NT2/D1 (cell line): ENCODE measurements around the gene RPS18.

Experiments used
- DNase-seq: peaks from one replicate; pipeline ENCODE4 v3.0.0-alpha.2; 2011; ENCODE audit warnings: low read depth, low spot score
- H3K27me3 ChIP-seq: 2 replicates; pipeline ENCODE4 v1.6.0; 2011; ENCODE audit warnings: mild to moderate bottlenecking; ENCODE audit not compliant: insufficient read length, insufficient read depth
- H3K36me3 ChIP-seq: 2 replicates; pipeline ENCODE4 v1.6.1; 2011; ENCODE audit warnings: mild to moderate bottlenecking, low read length, mixed read lengths; ENCODE audit not compliant: insufficient read depth, insufficient read length
- H3K4me1 ChIP-seq: 2 replicates; pipeline ENCODE4 v1.5.1; 2011; ENCODE audit not compliant: insufficient read depth, insufficient read length
- H3K4me3 ChIP-seq: 2 replicates; pipeline ENCODE4 v1.5.1; 2011; ENCODE audit warnings: low read depth; ENCODE audit not compliant: insufficient read length
- H3K9ac ChIP-seq: 2 replicates; pipeline ENCODE4 v1.6.0; 2011; ENCODE audit warnings: low read depth; ENCODE audit not compliant: insufficient read length
- H3K9me3 ChIP-seq: 2 replicates; pipeline ENCODE4 v1.5.1; 2011; ENCODE audit warnings: mild to moderate bottlenecking, low read length; ENCODE audit not compliant: insufficient read depth
- SUZ12 ChIP-seq: IDR thresholded peaks from 2 replicates; pipeline ENCODE4 v1.6.1; 2011; ENCODE audit not compliant: insufficient read length, insufficient read depth; ENCODE audit errors: extremely low read depth
- YY1 ChIP-seq: IDR thresholded peaks from 2 replicates; pipeline ENCODE4 v1.6.1; 2011; ENCODE audit not compliant: insufficient read length, insufficient read depth
- ZNF274 ChIP-seq: IDR thresholded peaks from 2 replicates; pipeline ENCODE4 v1.6.1; 2011; ENCODE audit warnings: mild to moderate bottlenecking, low read depth, low read length

The RPS18 gene

GRCh38 chr6:33318426-33319073 lies 46.7 kb downstream of the RPS18 start:
- no peaks in the 10 kb centered on the region for H3K9me3 ChIP-seq
- H3K4me1 ChIP-seq = peaks cover 14% of the 10 kb centered on the region
- H3K36me3 ChIP-seq = peaks cover 49% of the 10 kb centered on the region
- peak overlapping the region; percentile 57 for H3K9ac ChIP-seq
- no peak for DNase-seq
- no peaks in the 10 kb centered on the region for H3K27me3 ChIP-seq
- peak overlapping the region; percentile 18 for H3K4me3 ChIP-seq
- TF ChIP-seq ZNF274 = no peak
- no peak for TF ChIP-seq YY1
- TF ChIP-seq SUZ12 = no peak

DNA sequence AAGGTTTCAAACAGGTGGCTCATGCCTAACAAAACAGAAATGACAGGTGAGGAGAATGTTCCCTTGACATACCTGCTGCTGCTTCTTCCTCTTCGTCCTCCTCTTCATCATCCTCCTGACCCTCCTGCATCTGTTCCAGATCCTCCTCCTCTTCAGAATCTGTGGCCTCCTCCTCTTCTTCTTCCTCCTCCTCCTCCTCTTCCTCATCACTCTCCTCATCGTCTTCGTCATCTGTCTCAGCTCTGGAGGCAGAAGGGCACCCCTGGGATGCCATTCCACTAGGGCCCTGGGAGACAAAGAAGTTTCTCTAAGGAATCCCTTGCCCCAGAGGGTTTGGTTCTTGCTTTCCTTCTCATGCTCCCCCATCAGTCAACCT lies 48.1 kb downstream of the RPS18 start:
- no peak for TF ChIP-seq ZNF274
- no peak for TF ChIP-seq YY1
- no peak for TF ChIP-seq SUZ12
- H3K36me3 ChIP-seq = peaks cover 49% of the 10 kb centered on the region
- H3K9ac ChIP-seq = peak overlapping the region; percentile 10
- peaks cover 11% of the 10 kb centered on the region for H3K4me1 ChIP-seq
- no peaks in the 10 kb centered on the region for H3K9me3 ChIP-seq
- no peaks in the 10 kb centered on the region for H3K27me3 ChIP-seq
- no peak overlapping the region for H3K4me3 ChIP-seq
- DNase-seq = no peak

- Histone ChIP-seq H3K27me3 (no peaks in the 10 kb centered on the region), H3K9me3 (no peaks in the 10 kb centered on the region), H3K9ac (peak overlapping the region; percentile 59), H3K4me3 (no peak overlapping the region), H3K4me1 (peaks cover 11% of the 10 kb centered on the region), H3K36me3 (peaks cover 43% of the 10 kb centered on the region)
- TF ChIP-seq ZNF274 (no peak), SUZ12 (no peak), YY1 (no peak)
- no peak for DNase-seq
Measured at GRCh38 chr6:33320315-33321181, 48.7 kb downstream of the RPS18 start.

- H3K9ac ChIP-seq = peak overlapping the region; percentile 83
- peaks cover 37% of the 10 kb centered on the region for H3K36me3 ChIP-seq
- no peak for DNase-seq
- peaks cover 11% of the 10 kb centered on the region for H3K4me1 ChIP-seq
- H3K4me3 ChIP-seq = peak overlapping the region; percentile 66
- no peaks in the 10 kb centered on the region for H3K27me3 ChIP-seq
- TF ChIP-seq YY1 (no peak), SUZ12 (no peak), ZNF274 (no peak)
- H3K9me3 ChIP-seq = no peaks in the 10 kb centered on the region
Measured at GRCh38 chr6:33321227-33321626, 49.4 kb downstream of the RPS18 start.

GRCh38 chr6:33323623-33323948 lies 51.7 kb downstream of the RPS18 start:
- H3K36me3 ChIP-seq = peaks cover 31% of the 10 kb centered on the region
- H3K9ac ChIP-seq = peak overlapping the region; percentile 12
- H3K9me3 ChIP-seq = no peaks in the 10 kb centered on the region
- DNase-seq = no peak
- peak overlapping the region; percentile 66 for H3K4me3 ChIP-seq
- TF ChIP-seq ZNF274 (no peak), SUZ12 (no peak), YY1 (no peak)
- no peaks in the 10 kb centered on the region for H3K27me3 ChIP-seq
- H3K4me1 ChIP-seq = peaks cover 7% of the 10 kb centered on the region

DNA sequence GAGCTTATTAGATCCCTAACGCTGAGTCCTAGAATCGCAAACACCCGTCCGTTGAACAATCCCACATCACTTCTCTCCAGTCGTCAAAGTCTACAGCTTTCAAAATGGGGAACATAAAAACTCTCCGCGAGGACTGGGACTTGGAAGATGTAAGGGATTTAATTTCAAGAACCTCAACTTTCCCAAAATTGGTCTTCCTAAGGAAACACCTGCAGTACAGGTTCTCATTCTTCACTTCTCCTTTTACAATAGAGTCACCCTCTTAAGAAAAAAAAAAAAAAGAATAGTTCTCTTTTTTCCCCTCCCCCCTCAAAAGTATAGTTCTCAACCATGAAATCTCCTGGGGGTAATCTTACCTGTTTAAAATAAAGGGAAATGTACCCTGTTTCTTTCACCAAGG lies 52.2 kb downstream of the RPS18 start:
- Histone ChIP-seq H3K4me1 (peaks cover 5% of the 10 kb centered on the region), H3K27me3 (no peaks in the 10 kb centered on the region), H3K36me3 (peaks cover 25% of the 10 kb centered on the region), H3K9ac (peak overlapping the region; percentile 12), H3K9me3 (no peaks in the 10 kb centered on the region), H3K4me3 (peak overlapping the region; percentile 66)
- DNase-seq = no peak
- no peak for TF ChIP-seq ZNF274
- no peak for TF ChIP-seq YY1
- TF ChIP-seq SUZ12 = no peak
